22Rv1 (cell line): ENCODE results near the gene PACC1.

Source experiments
- CTCF ChIP-seq: fragments of 450-650 bp; IDR thresholded peaks from 2 replicates; pipeline ENCODE4 v1.5.1; 2017; ENCODE audit warnings: mild to moderate bottlenecking
- ZFX ChIP-seq: fragments of 450-650 bp; IDR thresholded peaks from 2 replicates; pipeline ENCODE4 v1.6.1; 2017; ENCODE audit warnings: antibody characterized with exemption, borderline replicate concordance

GRCh38 chr1:212328248-212328647, 86.4 kb downstream of the PACC1 start:
- no peak for TF ChIP-seq CTCF
- no peak for TF ChIP-seq ZFX
